Stomach (tissue), 9 donors: ENCODE results near the gene RNF220. TPM values are rescaled to one million over a fixed set of nuclear protein-coding genes. Genes with fewer than 3 reads are reported as not detected.

Source experiments
- DNase-seq, 2 donors: peaks; one replicate each; pipeline versions ENCODE4 v3.0.0 to v3.0.0-alpha.2; 2013 to 2019
- H3K27ac ChIP-seq, 5 donors: fragments of 200-600 bp in 4 of 5; sonication (generic) in 4 of 5; one replicate each; pipeline ENCODE4 v1.5.1; 2013 to 2019; ENCODE audit warnings: mild to moderate bottlenecking in 1 of 5, moderate library complexity in 1 of 5
- H3K27me3 ChIP-seq, 3 donors: fragments of 200-600 bp; sonication (generic); one replicate each; pipeline ENCODE4 v1.5.1; 2017 to 2019; ENCODE audit warnings: mixed run types in 1 of 3
- H3K36me3 ChIP-seq, 4 donors: fragments of 200-600 bp; sonication (generic); 1 replicate in 3 of 4; 2 replicates in 1 of 4; pipeline ENCODE4 v1.5.1; 2016 to 2019
- H3K4me1 ChIP-seq, 4 donors: fragments of 200-600 bp; sonication (generic); one replicate each; pipeline ENCODE4 v1.5.1; 2016 to 2019
- H3K4me3 ChIP-seq, 4 donors: fragments of 200-600 bp; sonication (generic) in 3 of 4; one replicate each; pipeline ENCODE4 v1.5.1; 2016 to 2019; ENCODE audit warnings: mild to moderate bottlenecking in 1 of 4
- H3K9me3 ChIP-seq, 4 donors: fragments of 200-600 bp; sonication (generic); one replicate each; pipeline ENCODE4 v1.5.1; 2016 to 2019
- CTCF ChIP-seq, 7 experiments: fragments of 450-650 bp in 4 of 7; fragments of 200-600 bp in 3 of 7; sonication (generic) in 3 of 7; IDR thresholded peaks; one replicate each; pipeline ENCODE4 v1.5.1; 2016 to 2019; ENCODE audit warnings: antibody characterized with exemption in 7 of 7, control low read depth in 2 of 7, mild to moderate bottlenecking in 1 of 7
- EP300 ChIP-seq: sonication (generic); formaldehyde crosslinking; IDR thresholded peaks from one replicate; pipeline ENCODE4 v1.6.1; 2017; ENCODE audit warnings: antibody characterized with exemption
- POLR2A ChIP-seq, 4 donors: fragments of 450-650 bp; IDR thresholded peaks; one replicate each; pipeline ENCODE4 v1.6.1; 2016; ENCODE audit warnings: antibody characterized with exemption in 4 of 4, control low read depth in 2 of 4, mild to moderate bottlenecking in 1 of 4, moderate library complexity in 1 of 4
- POLR2AphosphoS5 ChIP-seq, 3 donors: sonication (generic); formaldehyde crosslinking; IDR thresholded peaks; one replicate each; pipeline ENCODE4 v1.6.1; 2016; ENCODE audit warnings: antibody characterized with exemption in 3 of 3
- WGBS, 5 donors: extraction: QIAGEN DNeasy Blood & Tissue Kit in 3 of 5; methylation state at CpG; one replicate each; pipeline versions ENCODE4 v1.1.5 to v1.1.7; 2013 to 2018; 5-methylcytosine and 5-hydroxymethylcytosine counted together
- intact Hi-C: fragments of 100-400 bp; cut with DNase I; formaldehyde crosslinking; loops from one replicate; pipeline ENCODE4 v1.15.1; 2023; ENCODE audit warnings: low total_unique reads
- polyA plus RNA-seq, 3 donors: library from polyadenylated mRNA; stranded (reverse); fragments of 200-250 nt; gene quantifications; one replicate each; pipeline ENCODE4 v1.2.3, GENCODE V29; 2013
- total RNA-seq, 5 donors: library from RNA; depleted of rRNA; stranded (reverse); fragments of >200 nt; gene quantifications; one replicate each; pipeline versions ENCODE4 v1.1.0 to v1.2.3, GENCODE V29; 2014 to 2016
- donor health status: healthy with polysubstance abuse.
- donor health status: Bipolar disorder and iron deficiency.
- donor health status: healthy.

Gene RNF220
- total and polyA plus RNA-seq, 8 donors, result 21.0 to 207 (median 47.2) TPM

GRCh38 chr1:44569491-44569890, 164.4 kb downstream of the RNF220 start:
- Histone ChIP-seq H3K36me3 (no peaks in the 10 kb centered on the region), H3K27me3 (peaks cover 0 to 17% (median 0%) of the 10 kb centered on the region in 3 donors), H3K4me1 (no peaks in the 10 kb centered on the region), H3K4me3 (no peak overlapping the region), H3K9me3 (no peaks in the 10 kb centered on the region), H3K27ac (no peak overlapping the region)
- 72 to 79% (median 76%) methylated on average over 4 of the region's 4 CpGs for WGBS, 5 donors
- intact Hi-C loops, result no loop called here
- TF ChIP-seq CTCF (IDR thresholded peaks at IDR 0.05) (no peak), EP300 (no peak), POLR2A (IDR thresholded peaks at IDR 0.05) (no peak), POLR2AphosphoS5 (IDR thresholded peaks at IDR 0.05) (no peak)
- no peak for DNase-seq

- no peaks in the 10 kb centered on the region for H3K4me1 ChIP-seq
- no peak overlapping the region for H3K27ac ChIP-seq
- H3K9me3 ChIP-seq, result no peaks in the 10 kb centered on the region
- no peaks in the 10 kb centered on the region for H3K27me3 ChIP-seq
- 70 to 83% (median 79%) methylated on average over 5 of the region's 5 CpGs for WGBS, 5 donors
- no peak overlapping the region for H3K4me3 ChIP-seq
- no peaks in the 10 kb centered on the region for H3K36me3 ChIP-seq
- DNase-seq, result peak in 1 of 2 donors; percentile 36
- TF ChIP-seq EP300 (no peak), CTCF (IDR thresholded peaks at IDR 0.05) (peak in 3 of 7 experiments; percentile 6 to 27 (median 19))
- intact Hi-C loops, result no loop called here
Measured at GRCh38 chr1:44571712-44572571, 166.9 kb downstream of the RNF220 start.

- Histone ChIP-seq H3K9me3 (no peaks in the 10 kb centered on the region), H3K4me1 (no peaks in the 10 kb centered on the region), H3K4me3 (no peak overlapping the region), H3K36me3 (no peaks in the 10 kb centered on the region), H3K27me3 (no peaks in the 10 kb centered on the region), H3K27ac (no peak overlapping the region)
- 75 to 84% (median 80%) methylated on average over 2 of the region's 2 CpGs for WGBS, 5 donors
- intact Hi-C loops, result no loop called here
- DNase-seq, result no peak
- TF ChIP-seq EP300 (no peak), POLR2A (IDR thresholded peaks at IDR 0.05) (no peak), CTCF (IDR thresholded peaks at IDR 0.05) (no peak), POLR2AphosphoS5 (IDR thresholded peaks at IDR 0.05) (no peak)
Measured at GRCh38 chr1:44572572-44572879, 167.5 kb downstream of the RNF220 start.

GRCh38 chr1:44575396-44575795, 170.3 kb downstream of the RNF220 start:
- intact Hi-C loops, result no loop called here
- Histone ChIP-seq H3K9me3 (no peaks in the 10 kb centered on the region), H3K27me3 (no peaks in the 10 kb centered on the region), H3K27ac (no peak overlapping the region), H3K4me3 (no peak overlapping the region), H3K4me1 (no peaks in the 10 kb centered on the region), H3K36me3 (no peaks in the 10 kb centered on the region)
- DNase-seq, result no peak
- 73 to 82% (median 79%) methylated on average over 4 of the region's 4 CpGs for WGBS, 5 donors
- no peak for TF ChIP-seq CTCF (IDR thresholded peaks at IDR 0.05)
- no peak for TF ChIP-seq POLR2AphosphoS5 (IDR thresholded peaks at IDR 0.05)
- TF ChIP-seq POLR2A (IDR thresholded peaks at IDR 0.05), result no peak
- no peak for TF ChIP-seq EP300
